MM.1S (cell line): ENCODE data around the gene EDNRA.

Experiments
- EZH2 ChIP-seq: fragments of 300-600 bp; sonication (generic); optimal IDR thresholded peaks from 2 replicates; pipeline ENCODE3; 2017; ENCODE audit warnings: low read depth, mild to moderate bottlenecking, antibody characterized with exemption, low read length, mixed read lengths
- EZH2phosphoT487 ChIP-seq: fragments of 300-600 bp; sonication (generic); IDR thresholded peaks from 2 replicates; pipeline ENCODE4 v1.6.1; 2018; ENCODE audit warnings: antibody characterized with exemption, low read length
- TF ChIP-seq, protein P1 (sequence below): fragments of 300-600 bp; sonication (generic); IDR thresholded peaks from 2 replicates; pipeline ENCODE4 v1.5.1; 2016; ENCODE audit warnings: antibody characterized with exemption, low read length, mixed read lengths

DNA sequence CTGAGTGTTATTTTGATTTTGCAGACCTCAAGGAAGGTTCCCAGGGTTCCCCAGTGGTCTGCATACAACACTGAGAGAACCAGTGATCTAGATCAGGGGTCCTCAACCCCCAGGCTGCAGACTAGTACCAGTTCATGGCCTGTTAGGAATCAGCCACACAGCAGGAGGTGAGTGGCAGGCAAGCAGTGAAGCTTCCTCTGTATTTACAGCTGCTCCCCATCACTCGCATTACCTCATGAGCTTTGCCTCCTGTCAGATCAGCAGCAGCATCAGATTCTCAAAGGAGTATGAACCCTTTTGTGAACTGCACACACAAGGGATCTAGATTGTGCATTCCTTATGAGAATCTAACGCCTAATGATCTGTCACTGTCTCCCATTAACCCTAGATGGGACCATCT lies 28.5 kb downstream of the EDNRA start:
- TF ChIP-seq EZH2phosphoT487: no peak
- TF ChIP-seq, protein P1, sequence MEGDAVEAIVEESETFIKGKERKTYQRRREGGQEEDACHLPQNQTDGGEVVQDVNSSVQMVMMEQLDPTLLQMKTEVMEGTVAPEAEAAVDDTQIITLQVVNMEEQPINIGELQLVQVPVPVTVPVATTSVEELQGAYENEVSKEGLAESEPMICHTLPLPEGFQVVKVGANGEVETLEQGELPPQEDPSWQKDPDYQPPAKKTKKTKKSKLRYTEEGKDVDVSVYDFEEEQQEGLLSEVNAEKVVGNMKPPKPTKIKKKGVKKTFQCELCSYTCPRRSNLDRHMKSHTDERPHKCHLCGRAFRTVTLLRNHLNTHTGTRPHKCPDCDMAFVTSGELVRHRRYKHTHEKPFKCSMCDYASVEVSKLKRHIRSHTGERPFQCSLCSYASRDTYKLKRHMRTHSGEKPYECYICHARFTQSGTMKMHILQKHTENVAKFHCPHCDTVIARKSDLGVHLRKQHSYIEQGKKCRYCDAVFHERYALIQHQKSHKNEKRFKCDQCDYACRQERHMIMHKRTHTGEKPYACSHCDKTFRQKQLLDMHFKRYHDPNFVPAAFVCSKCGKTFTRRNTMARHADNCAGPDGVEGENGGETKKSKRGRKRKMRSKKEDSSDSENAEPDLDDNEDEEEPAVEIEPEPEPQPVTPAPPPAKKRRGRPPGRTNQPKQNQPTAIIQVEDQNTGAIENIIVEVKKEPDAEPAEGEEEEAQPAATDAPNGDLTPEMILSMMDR: no peak
- no peak for TF ChIP-seq EZH2
